CD4-positive, alpha-beta T cell treated with Interleukin-4 for 1 hour (primary cell): Measurements from ENCODE around the gene SYNE3.

Source experiments
- DNase-seq, 2 donors: peaks; one replicate each; pipeline ENCODE4 v3.0.0-alpha.2; 2020 to 2022

Gene SYNE3

GRCh38 chr14:95471476-95471875 is 45.0 kb downstream of the SYNE3 start:
- DNase-seq: no peak

GRCh38 chr14:95471016-95471415 is 45.4 kb downstream of the SYNE3 start:
- DNase-seq: no peak

- no peak for DNase-seq
Measured at GRCh38 chr14:95469134-95469481, 47.3 kb downstream of the SYNE3 start.

- DNase-seq: no peak
Measured at GRCh38 chr14:95468448-95469133, 47.9 kb downstream of the SYNE3 start.

- no peak for DNase-seq
Measured at GRCh38 chr14:95467657-95468056, 48.8 kb downstream of the SYNE3 start.

- DNase-seq: no peak
Measured at GRCh38 chr14:95467232-95467631, 49.2 kb downstream of the SYNE3 start.
